GM12878 (cell line): Measurements from ENCODE around the gene YEATS2. TPM values are rescaled to one million over a fixed set of nuclear protein-coding genes. Genes with fewer than 3 reads are reported as not detected.

Experiments
- ATAC-seq: fragments of 200-7000 bp; cut with Tn5 transposase; 3 replicates; pipeline ENCODE4 v1.9.1; 2020; ENCODE audit warnings: mild to moderate bottlenecking, moderate library complexity
- BruUV-seq: library from RNA; stranded (reverse); fragments of 400-500 nt; replicated peaks from 2 replicates; lab custom pipeline; 2021; lab: Mats Ljungman, UMichigan
- CTCF ChIA-PET: fragments of 300-600 bp; sonication (Branson Sonifier 250); formaldehyde crosslinking; extraction: SDS; loops from one replicate; lab custom pipeline; 2021; ENCODE audit warnings: inconsistent platforms; lab: Yijun Ruan, JAX
- POLR2A ChIA-PET: fragments of 350-600 bp; formaldehyde crosslinking; extraction: SDS; loops from one replicate; lab custom pipeline; 2021; ENCODE audit warnings: inconsistent platforms; lab: Charles Lee
- RAD21 ChIA-PET: fragments of 300-600 bp; sonication (Branson Sonifier 250); formaldehyde crosslinking; loops from one replicate; lab custom pipeline; 2023; ENCODE audit warnings: antibody characterized with exemption; ENCODE audit not compliant: unreplicated experiment; lab: Charles Lee
- SMC1A ChIA-PET: fragments of 300-600 bp; sonication (Branson Sonifier 250); formaldehyde crosslinking; loops from one replicate; lab custom pipeline; 2023; ENCODE audit not compliant: unreplicated experiment, uncharacterized antibody; lab: Charles Lee
- DNase-seq: peaks from one replicate; pipeline ENCODE4 v3.0.0-alpha.2; 2011; ENCODE audit warnings: low read depth, low spot score
- FAIRE-seq: peaks from 3 replicates; lab custom pipeline; 2011; peaks lifted over from hg19 to GRCh38; lab: Jason Lieb, UNC
- H2AFZ ChIP-seq: 2 replicates; pipeline ENCODE4 v1.6.0; 2011; ENCODE audit warnings: low read depth, low read length, control low read depth; ENCODE audit not compliant: control insufficient read depth
- H3K27ac ChIP-seq: 2 replicates; pipeline ENCODE4 v1.5.1; 2011; ENCODE audit warnings: control low read depth; ENCODE audit not compliant: control insufficient read depth, insufficient read depth
- H3K27me3 ChIP-seq, 2 experiments: replicated peaks in 1 of 2; 2 replicates each; pipeline versions ENCODE4 v1.6.0 to v1.6.1; 2011; ENCODE audit warnings: low read length in 1 of 2; ENCODE audit not compliant: control insufficient read depth in 2 of 2, insufficient read depth in 2 of 2
- H3K36me3 ChIP-seq, 2 experiments: 2 replicates each; pipeline ENCODE4 v1.5.1; 2011; ENCODE audit warnings: low read length in 1 of 2; ENCODE audit not compliant: control insufficient read depth in 2 of 2, insufficient read depth in 2 of 2
- H3K4me1 ChIP-seq: 2 replicates; pipeline ENCODE4 v1.6.1; 2011; ENCODE audit warnings: mild to moderate bottlenecking, low read length, moderate library complexity, mixed read lengths; ENCODE audit not compliant: control insufficient read depth, insufficient read depth
- H3K4me2 ChIP-seq: 2 replicates; pipeline ENCODE4 v1.6.0; 2011; ENCODE audit warnings: control low read depth; ENCODE audit not compliant: control insufficient read depth, insufficient read depth
- H3K4me3 ChIP-seq: fragments of 200-600 bp; sonication (generic); 2 replicates; pipeline ENCODE4 v1.5.1; 2016
- H3K79me2 ChIP-seq: 2 replicates; pipeline ENCODE4 v1.6.0; 2011; ENCODE audit warnings: low read length; ENCODE audit not compliant: control insufficient read depth, insufficient read depth
- H3K9ac ChIP-seq: 2 replicates; pipeline ENCODE4 v1.8.0; 2011; ENCODE audit warnings: low read length, control low read depth, mixed read lengths; ENCODE audit not compliant: control insufficient read depth, insufficient read depth
- H3K9me3 ChIP-seq: replicated peaks from 3 replicates; pipeline ENCODE4 v1.5.1; 2011; ENCODE audit warnings: mild to moderate bottlenecking, low read length; ENCODE audit not compliant: control insufficient read depth, insufficient read depth
- H4K20me1 ChIP-seq: 2 replicates; pipeline ENCODE4 v1.6.0; 2011; ENCODE audit not compliant: control insufficient read depth, insufficient read depth
- BCL11A ChIP-seq: IDR thresholded peaks from 2 replicates; pipeline ENCODE4 v1.6.1; 2011; ENCODE audit warnings: low read depth, low read length
- ETV6 ChIP-seq, 2 experiments: fragments of 450-650 bp in 1 of 2; IDR thresholded peaks in 1 of 2; conservative IDR thresholded peaks in 1 of 2; 2 replicates each; pipeline ENCODE4 v1.6.1; 2014; ENCODE audit warnings: antibody characterized with exemption in 1 of 2, borderline replicate concordance in 1 of 2, low read depth in 1 of 2, mild to moderate bottlenecking in 1 of 2, moderate library complexity in 1 of 2
- FOXK2 ChIP-seq: fragments of 450-650 bp; IDR thresholded peaks from 2 replicates; pipeline ENCODE4 v1.6.1; 2017; ENCODE audit warnings: mild to moderate bottlenecking, moderate library complexity
- IRF4 ChIP-seq: IDR thresholded peaks from 2 replicates; pipeline ENCODE4 v1.6.1; 2011; ENCODE audit warnings: low read depth, low read length
- MEF2A ChIP-seq: IDR thresholded peaks from 2 replicates; pipeline ENCODE4 v1.6.1; 2011; ENCODE audit warnings: low read depth, mild to moderate bottlenecking, low read length, moderate library complexity; ENCODE audit not compliant: insufficient read depth
- MEF2B ChIP-seq: fragments of 450-650 bp; IDR thresholded peaks from 2 replicates; pipeline ENCODE4 v1.6.1; 2018; ENCODE audit warnings: mild to moderate bottlenecking, moderate library complexity; ENCODE audit not compliant: partially characterized antibody, poor library complexity, severe bottlenecking
- NR2F1 ChIP-seq: fragments of 450-650 bp; conservative IDR thresholded peaks from 2 replicates; pipeline ENCODE4 v1.6.1; 2017; ENCODE audit warnings: mild to moderate bottlenecking
- POLR2A ChIP-seq: IDR thresholded peaks from 2 replicates; pipeline ENCODE4 v1.6.1; 2011; ENCODE audit warnings: low read depth, mild to moderate bottlenecking, low read length
- RAD51 ChIP-seq: fragments of 450-650 bp; IDR thresholded peaks from 2 replicates; pipeline ENCODE4 v1.6.1; 2016; ENCODE audit warnings: moderate library complexity, mild to moderate bottlenecking, inconsistent platforms
- RELA ChIP-seq: fragments of 450-650 bp; IDR thresholded peaks from 2 replicates; pipeline ENCODE4 v1.8.0; 2014; ENCODE audit warnings: borderline replicate concordance; ENCODE audit not compliant: partially characterized antibody
- SMAD5 ChIP-seq: IDR thresholded peaks from 2 replicates; pipeline ENCODE4 v1.6.1; 2016; ENCODE audit warnings: antibody characterized with exemption, low read depth
- SREBF1 ChIP-seq: IDR thresholded peaks from 2 replicates; pipeline ENCODE4 v1.6.1; 2012; ENCODE audit warnings: mild to moderate bottlenecking, low read length
- ZBTB4 ChIP-seq: fragments of 450-650 bp; formaldehyde crosslinking; IDR thresholded peaks from 2 replicates; pipeline ENCODE4 v1.4.0; 2022; ENCODE audit warnings: mild to moderate bottlenecking, moderate library complexity
- WGBS: methylation state at CpG from one replicate; pipeline ENCODE4 v1.1.6; 2016; ENCODE audit warnings: low lambda C conversion rate; ENCODE audit not compliant: insufficient replicate concordance, insufficient coverage; ENCODE audit errors: missing lambda C conversion rate; 5-methylcytosine and 5-hydroxymethylcytosine counted together
- in situ Hi-C: fragments of 300-500 bp; cut with MboI; formaldehyde crosslinking; loops from 9 replicates; pipeline ENCODE4 v1.14.3; 2018; ENCODE audit warnings: mixed read lengths
- intact Hi-C: fragments of 100-400 bp; cut with micrococcal nuclease; formaldehyde crosslinking; loops from one replicate; pipeline ENCODE4 v1.14.2; 2022; ENCODE audit not compliant: unreplicated experiment
- polyA plus RNA-seq, 11 experiments: library from polyadenylated mRNA; depleted of rRNA in 4 of 11; unstranded in 6 of 11; stranded (reverse) in 5 of 11; fragments of >200 nt; fragmentation: Nextera tagmentation in 4 of 11; fragmentation: Illumina TruSeq in 1 of 11; extraction: Ambion mirVana in 4 of 11; extraction: Trizol in 1 of 11; gene quantifications; 1 replicate in 1 of 11; 2 replicates in 10 of 11; pipeline versions ENCODE4 v1.2.1 to v1.2.3, GENCODE V29; 2011 to 2016; ENCODE audit warnings: inconsistent platforms in 2 of 11, missing spikeins in 2 of 11, low read depth in 1 of 11
- total RNA-seq, 4 experiments: library from RNA; depleted of rRNA in 3 of 4; stranded (reverse); fragments of >200 nt in 3 of 4; fragmentation: Illumina TruSeq in 1 of 4; extraction: Trizol in 1 of 4; gene quantifications; 2 replicates each; pipeline versions ENCODE4 v1.2.1 to v1.2.3, GENCODE V29; 2013 to 2021
- TF ChIP-seq, protein P1 (sequence below): fragments of 450-650 bp; IDR thresholded peaks from 2 replicates; pipeline ENCODE4 v1.6.1; 2017; ENCODE audit warnings: low read depth, mild to moderate bottlenecking, moderate library complexity

YEATS2 gene
- total and polyA plus RNA-seq, 10 of the 15 experiments (the other 5 are each of a cell fraction or from before 2014, with no cell fraction given): 1.9 to 65.3 (median 25.8) TPM

DNA sequence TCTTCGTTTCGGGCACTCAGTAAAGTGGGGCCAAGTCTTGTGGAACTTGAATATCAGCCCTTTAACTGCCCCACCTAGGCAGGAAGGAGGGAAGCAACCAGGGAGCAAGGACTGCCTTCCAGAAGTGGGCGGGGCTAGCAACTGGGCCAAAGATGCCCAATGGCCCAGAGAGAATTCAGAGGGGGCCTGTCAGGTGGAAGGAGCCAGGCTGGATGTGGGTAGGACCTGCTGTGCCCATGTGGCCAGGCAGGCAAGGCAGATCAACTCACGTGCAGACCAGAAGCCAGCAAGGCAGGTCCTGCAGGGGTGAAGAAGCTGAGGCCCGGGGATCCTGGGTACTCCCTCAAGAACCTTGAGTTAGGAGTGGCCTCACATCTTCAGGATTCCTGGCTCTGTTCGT lies 122.2 kb downstream of the YEATS2 start:
- H3K9ac ChIP-seq: no peak overlapping the region
- no peak for DNase-seq
- SMC1A ChIA-PET: no interaction called here
- no peak overlapping the region for H3K4me3 ChIP-seq
- ATAC-seq: no peak
- no peaks in the 10 kb centered on the region for H3K79me2 ChIP-seq
- RAD21 ChIA-PET: no interaction called here
- no peaks in the 10 kb centered on the region for H3K27me3 ChIP-seq
- POLR2A ChIA-PET: interaction anchor here (0.5 kb wide), 1 partner anchor 24 kb away, joined by 4 read pairs; no protein-coding TSS in a partner anchor
- CTCF ChIA-PET: no interaction called here
- no TSS peak for BruUV-seq
- no peak for FAIRE-seq
- peaks cover 21% of the 10 kb centered on the region for H3K4me1 ChIP-seq
- H3K4me2 ChIP-seq: no peak overlapping the region
- WGBS: 66% methylated on average over 6 of the region's 6 CpGs
- intact Hi-C loops: no loop called here
- in situ Hi-C loops: no loop called here
- H2AFZ ChIP-seq: no peak overlapping the region
- no peaks in the 10 kb centered on the region for H4K20me1 ChIP-seq
- no peaks in the 10 kb centered on the region for H3K9me3 ChIP-seq
- H3K27ac ChIP-seq: no peak overlapping the region
- H3K36me3 ChIP-seq: no peaks in the 10 kb centered on the region; a peak in 2 of 4 replicates
- TF ChIP-seq RELA (no peak), MEF2B (no peak), BCL11A (no peak), IRF4 (no peak)

- Histone ChIP-seq H3K79me2 (no peaks in the 10 kb centered on the region), H3K4me3 (no peak overlapping the region), H3K27ac (no peak overlapping the region), H3K36me3 (no peaks in the 10 kb centered on the region), H3K4me2 (no peak overlapping the region), H2AFZ (no peak overlapping the region), H3K4me1 (peaks cover 10% of the 10 kb centered on the region), H4K20me1 (no peaks in the 10 kb centered on the region), H3K9me3 (no peaks in the 10 kb centered on the region), H3K27me3 (no peaks in the 10 kb centered on the region), H3K9ac (no peak overlapping the region)
- intact Hi-C loops (no loop called here), in situ Hi-C loops (no loop called here)
- BruUV-seq: no TSS peak
- ATAC-seq (no peak), FAIRE-seq (no peak), DNase-seq (no peak)
- POLR2A ChIA-PET: no interaction called here
- WGBS: 85% methylated on average over 13 of the region's 13 CpGs
- RAD21 ChIA-PET: no interaction called here
- CTCF ChIA-PET: interaction anchor here (0.5 kb wide), 1 partner anchor 26 kb away, joined by 3 read pairs; no protein-coding TSS in a partner anchor
- TF ChIP-seq NR2F1 (no peak), POLR2A (no peak), FOXK2 (no peak), SREBF1 (no peak), MEF2A (no peak), RAD51 (no peak), ZBTB4 (CRISPR knock-in tag) (no peak), SMAD5 (no peak), ETV6 (conservative IDR thresholded peaks at IDR 0.05 in 1 of 2, IDR thresholded peaks at IDR 0.05 in 1 of 2; ENCODE audit: borderline replicate concordance in 1 of 2, low read depth in 1 of 2) (no peak)
- TF ChIP-seq, protein P1, sequence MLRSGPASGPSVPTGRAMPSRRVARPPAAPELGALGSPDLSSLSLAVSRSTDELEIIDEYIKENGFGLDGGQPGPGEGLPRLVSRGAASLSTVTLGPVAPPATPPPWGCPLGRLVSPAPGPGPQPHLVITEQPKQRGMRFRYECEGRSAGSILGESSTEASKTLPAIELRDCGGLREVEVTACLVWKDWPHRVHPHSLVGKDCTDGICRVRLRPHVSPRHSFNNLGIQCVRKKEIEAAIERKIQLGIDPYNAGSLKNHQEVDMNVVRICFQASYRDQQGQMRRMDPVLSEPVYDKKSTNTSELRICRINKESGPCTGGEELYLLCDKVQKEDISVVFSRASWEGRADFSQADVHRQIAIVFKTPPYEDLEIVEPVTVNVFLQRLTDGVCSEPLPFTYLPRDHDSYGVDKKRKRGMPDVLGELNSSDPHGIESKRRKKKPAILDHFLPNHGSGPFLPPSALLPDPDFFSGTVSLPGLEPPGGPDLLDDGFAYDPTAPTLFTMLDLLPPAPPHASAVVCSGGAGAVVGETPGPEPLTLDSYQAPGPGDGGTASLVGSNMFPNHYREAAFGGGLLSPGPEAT: no peak
- SMC1A ChIA-PET: no interaction called here
Measured at GRCh38 chr3:183822631-183823030, 125.0 kb downstream of the YEATS2 start.
